Measurements from ENCODE around the gene TPMT. TPM values are rescaled to one million over a fixed set of nuclear protein-coding genes. Genes with fewer than 3 reads are reported as not detected.
"Not testable (repeated sequence)": the region's sequence is repeated elsewhere in the genome, so short reads cannot be mapped to it uniquely, and the experiment has no call there.

The TPMT gene
- polyA plus RNA-seq, 5 donors = 13.7 to 16.0 (median 15.5) TPM

DNA sequence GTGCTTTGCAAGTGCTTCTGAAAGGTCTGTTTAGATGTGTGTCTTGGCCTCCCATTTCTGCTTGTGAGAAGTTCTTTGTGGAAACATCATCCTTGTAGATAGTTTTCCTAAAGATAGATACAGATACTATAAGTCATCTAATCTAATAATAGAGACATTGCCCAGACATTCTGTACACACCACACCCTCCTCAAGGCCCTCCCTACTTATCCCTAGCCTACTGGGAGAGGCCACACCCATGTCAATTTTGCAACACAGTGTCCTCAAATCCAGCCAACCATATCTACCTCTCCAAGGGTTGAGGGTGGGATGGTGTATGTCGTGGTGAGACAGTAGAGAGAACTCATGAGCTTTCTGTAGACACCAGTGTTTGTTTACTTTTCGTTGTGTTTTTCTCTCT is 6.6 kb upstream of the TPMT start:
- no peak for DNase-seq

DNA sequence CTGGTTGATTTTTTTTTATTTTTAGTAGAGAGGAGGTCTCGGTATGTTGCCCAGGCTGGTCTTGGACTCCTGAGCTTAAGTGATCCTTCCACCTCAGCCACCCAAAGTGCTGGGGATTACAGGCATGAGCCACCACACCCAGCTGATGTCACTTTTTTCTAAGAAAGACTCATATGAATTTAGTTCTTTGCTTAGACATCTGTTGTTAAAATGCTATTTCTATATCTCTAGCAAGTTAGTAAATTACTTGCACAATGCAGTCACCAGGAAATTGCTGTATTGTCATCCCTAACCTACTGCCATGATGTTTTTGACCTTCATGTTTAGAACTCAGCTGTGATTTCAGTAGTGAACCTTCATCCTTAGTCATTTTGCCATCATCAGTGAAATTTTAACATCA is 6.0 kb upstream of the TPMT start:
- DNase-seq = no peak

DNA sequence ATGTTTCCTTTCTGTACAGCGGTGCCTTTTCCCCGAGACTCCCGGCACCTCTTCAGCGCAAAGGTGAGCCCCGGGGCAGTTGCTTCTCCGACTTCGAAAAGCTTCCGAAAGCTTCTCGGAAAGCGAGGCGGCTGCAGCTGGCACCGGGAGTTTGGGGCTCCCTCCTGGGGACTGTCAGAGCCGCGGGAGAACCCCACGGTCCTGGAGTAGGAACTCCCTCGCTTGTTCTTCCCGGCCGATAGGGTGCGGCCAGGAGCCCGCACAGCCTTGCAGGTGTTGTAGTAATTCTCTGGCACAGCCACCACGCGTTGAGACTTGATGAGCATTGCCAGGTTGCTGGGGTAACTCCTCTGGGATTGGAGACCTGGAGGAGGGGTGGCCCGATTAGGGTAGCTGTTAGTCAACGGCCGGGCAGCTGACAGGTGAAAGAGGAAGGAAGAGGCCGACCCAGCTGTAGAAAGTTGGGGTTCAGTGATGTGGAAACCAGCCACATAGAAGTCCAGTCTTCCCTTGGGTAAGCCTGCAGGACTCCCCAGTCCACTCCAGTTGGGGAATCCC is 1.1 kb upstream of the TPMT start:
- peak; percentile 34 to 39 for DNase-seq

DNA sequence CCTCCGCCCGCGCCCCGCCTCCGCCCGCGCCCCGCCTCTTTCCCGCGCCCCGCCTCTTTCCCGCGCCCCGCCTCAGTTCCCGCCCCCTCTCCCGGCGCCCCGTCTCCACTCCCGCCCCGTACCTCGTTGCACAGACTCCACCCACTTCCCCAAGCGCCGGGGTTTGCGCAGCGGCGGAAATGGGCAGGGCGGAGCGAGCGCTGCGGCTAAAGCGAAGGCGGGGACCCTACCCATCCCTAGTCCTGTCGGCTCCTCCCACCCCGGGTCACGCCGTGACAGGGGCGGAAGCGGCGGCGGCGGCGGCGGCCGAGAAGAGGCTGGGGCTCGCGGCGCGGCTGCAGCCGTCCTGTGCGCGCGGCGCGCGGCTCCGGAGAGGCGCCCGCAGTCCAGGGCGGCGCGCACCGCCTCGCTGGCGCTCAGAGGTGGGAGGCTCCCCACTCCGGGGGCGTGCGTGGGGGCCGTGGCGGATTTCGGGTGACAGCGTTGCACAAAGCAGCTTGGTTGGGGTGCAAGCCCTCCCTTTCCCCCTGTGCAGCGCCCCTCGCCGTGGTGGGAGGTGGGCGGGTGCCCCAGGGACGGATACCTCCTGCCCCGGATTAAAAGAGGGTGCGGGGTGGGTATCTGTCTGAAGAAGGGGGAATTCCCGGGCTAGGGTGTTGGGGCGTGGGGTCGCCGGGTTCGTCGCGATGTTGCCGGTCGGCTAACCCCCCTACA is 430 bp upstream of the TPMT start, which contains the start of gene KDM1B:
KDM1B (plus strand) TSS at position 273 of the 714 bp plus-strand sequence. CDS start 4,474 bp downstream, outside the sequence.
- DNase-seq = peak; percentile 98

DNA sequence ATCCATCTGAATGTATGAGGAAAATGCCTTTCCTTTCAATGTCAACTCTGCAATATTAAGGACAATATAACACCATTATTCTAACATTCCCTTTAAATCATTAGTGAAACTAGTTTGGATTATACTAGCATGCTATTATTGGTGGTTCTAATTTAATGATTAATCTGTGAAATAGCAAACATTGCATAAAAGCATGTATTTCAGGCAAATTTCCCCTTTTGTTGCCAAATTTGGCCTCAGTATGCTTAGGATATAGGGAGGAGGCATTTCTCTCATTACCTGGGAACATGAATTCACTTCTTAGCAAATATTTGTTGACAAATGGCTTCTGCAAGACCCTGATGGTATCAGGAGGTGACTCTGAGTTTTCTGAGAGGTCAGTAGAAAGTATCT is 1.6 kb downstream of the TPMT start:
- no peak for DNase-seq

DNA sequence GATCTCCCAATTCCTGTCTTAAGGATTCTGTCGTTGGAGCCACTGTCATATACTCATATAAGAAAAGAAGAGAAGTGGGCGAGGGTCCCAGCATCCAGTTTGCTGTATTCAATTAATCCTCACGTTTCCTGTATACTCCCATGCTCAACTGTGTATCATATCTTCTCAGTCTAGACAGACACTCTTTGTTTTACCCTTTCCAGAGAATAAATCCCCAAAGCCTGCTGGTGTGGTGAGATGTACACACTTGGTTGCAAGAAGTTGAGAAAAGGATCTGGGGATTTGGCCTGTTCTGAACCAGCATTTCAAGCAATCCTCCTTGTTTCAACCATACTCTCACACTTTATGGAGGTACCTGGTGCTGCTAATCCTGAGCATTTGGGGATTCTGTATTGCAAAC is 3.1 kb downstream of the TPMT start:
- DNase-seq = no peak

DNA sequence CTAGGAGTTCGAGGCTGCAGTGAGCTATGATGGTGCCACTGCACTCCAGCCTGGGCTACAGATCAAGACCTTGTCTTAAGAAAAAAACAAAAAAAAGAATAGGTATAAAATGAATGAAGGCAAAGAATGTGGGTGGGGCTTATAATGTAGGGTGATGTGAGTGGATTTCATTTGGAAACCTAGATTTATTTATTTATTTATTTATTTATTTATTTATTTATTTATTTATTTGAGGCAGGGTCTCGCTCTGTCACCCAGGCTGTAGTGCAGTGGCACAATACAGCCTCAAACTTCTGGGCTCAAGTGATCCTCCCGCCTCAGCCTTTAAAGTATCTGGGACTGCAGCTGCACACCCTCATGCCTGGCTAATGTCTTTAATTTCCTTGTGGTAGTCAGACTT is 3.5 kb downstream of the TPMT start:
- not testable (repeated sequence) for DNase-seq

DNA sequence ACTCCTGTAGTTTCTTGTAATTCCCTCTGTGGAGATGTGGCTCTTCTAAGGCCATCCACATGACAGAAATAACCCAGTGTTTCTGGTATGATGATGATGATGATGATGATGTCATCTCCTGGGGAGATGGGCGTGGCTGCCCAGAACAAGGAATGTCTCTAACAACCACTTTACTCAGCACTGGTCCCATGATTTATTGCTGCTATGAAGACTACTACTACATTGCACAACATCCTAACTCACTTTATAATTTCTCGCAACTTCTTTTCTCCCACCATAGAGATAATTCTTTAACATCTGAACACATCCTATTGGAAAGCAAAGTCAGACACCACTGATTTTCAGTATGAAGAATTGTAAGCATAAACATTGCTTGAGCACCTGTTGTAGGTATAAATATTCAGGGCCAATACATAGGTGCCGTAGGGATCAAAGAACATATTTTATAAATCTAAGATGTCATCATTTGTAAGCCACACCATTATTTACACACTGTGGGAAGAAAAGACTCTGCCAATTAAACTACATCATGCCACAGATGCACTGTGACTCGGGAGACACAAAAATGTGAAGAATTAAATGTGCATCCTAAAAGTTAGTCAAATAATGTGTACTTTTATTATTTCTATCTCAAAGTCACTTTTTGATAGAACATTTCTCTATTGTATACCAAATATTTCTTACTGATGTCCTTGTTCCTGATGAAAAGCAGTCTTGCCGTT is 6.4 kb downstream of the TPMT start:
- no peak for DNase-seq

DNA sequence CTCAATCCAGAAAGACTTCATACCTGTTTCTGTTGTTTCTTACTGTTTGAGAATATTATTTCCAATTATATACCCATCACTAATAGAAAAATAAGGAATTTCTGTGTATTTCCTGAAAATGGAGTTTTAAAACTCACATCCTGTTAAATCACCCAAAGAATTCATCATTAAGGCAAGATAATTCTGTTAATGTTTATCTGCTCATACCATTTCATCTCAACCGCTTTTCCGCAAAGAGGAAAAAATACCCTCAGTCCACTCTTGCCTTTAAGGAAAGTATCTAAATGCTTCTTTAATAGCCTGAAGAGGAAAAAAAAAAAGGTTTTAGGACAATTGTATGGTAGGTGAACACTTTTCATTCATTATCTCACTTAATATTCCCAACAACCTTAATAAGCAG is 7.3 kb downstream of the TPMT start:
- no peak for DNase-seq

DNA sequence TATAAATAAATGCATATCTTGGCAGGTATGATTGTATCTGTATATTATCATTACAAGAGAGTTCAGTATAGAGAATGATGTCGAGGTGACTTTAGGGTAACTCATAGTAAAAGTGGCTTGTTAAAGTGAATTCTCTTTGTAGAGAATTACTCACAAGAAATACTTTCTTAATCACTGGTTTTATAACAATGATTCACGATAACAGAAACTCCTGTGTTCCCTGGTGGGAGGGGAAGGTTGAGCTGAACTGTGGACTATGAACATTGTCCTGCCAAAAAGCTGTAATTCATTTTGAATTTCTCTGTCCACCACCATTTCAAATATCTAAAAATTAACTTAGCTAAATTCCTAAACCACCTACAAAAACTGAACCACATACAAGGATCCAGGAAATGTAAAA is 7.7 kb downstream of the TPMT start:
- no peak for DNase-seq

DNA sequence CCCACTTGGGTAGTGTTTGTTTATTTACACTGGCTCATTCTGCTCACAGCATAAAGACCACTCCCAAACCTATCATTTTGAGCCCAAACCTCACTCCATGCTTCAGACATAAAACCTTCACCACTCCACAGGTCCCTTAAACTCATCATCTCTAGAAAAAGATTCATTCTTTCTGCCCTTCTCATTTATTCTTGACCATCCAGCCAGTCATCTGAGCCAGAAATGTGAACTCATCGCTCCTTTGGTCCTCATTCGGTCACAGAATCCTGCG is 12.4 kb downstream of the TPMT start:
- DNase-seq = no peak

DNA sequence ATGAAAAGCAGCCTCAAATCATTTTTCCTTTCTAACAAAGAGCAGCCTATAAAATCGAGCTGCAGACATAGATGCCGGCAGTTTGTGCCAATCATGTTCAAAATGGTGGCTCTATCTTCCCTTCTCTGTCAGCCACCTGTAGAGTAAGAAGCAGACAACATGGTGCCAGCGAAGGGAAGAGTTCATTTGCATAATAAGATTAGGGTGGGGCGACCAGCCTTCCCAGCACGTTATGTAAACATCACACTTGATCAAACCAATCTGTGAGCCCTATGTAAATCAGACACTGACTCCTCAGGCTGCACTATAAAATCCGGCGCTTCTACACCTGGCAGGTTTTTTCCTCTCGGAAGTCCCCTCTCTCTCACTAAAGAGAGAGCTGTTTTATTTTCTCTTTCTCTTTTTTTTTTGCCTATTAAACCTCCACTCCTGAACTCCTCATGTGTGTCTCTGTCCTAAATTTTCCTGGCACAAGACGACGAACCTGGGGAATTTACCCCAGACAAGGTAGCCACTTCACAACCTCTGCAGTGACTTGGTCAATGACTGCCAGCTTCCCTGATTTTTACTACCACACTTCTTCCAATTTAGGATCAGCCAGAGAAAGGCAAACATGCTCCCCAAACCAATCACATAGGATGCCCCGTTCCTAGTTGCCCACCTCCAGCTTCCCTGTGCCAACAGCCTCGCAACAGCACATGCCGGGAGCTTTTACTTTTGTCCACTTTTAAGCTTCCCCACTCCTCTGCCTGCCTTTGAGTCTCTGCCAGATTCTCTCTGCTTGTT is 12.9 kb downstream of the TPMT start:
- DNase-seq = no peak

DNA sequence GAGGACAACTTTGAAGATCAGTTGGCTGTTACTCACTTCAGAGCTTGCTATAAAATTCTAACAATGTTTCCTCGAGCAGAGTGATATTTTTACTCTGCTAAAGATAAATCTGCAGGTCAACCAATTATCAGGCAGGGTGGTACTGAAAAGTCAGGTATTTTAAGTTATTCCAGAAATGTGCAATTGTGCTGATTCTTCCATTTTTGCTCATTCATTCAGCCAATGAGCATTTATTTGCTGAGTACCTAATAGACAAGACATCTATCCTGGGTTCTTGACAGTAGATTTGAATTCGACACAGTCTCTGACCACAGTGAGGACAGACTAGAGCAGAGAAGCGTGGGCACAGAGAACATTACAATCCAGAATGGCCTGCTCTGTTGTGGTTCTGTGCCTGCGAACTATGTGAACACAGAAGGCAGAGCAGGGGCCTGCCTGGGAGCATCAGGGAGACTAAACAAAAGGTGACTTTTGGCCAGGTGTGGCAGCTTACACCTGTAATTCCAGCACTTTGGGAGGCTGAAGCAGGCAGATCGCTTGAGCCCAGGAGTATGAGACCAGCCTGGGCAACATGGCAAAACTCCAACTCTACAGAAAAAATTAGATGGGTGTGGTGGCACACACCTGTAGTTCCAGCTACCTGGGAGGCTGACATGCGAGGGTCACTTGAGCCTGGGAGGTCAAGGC is 14.8 kb downstream of the TPMT start:
- DNase-seq = no peak

DNA sequence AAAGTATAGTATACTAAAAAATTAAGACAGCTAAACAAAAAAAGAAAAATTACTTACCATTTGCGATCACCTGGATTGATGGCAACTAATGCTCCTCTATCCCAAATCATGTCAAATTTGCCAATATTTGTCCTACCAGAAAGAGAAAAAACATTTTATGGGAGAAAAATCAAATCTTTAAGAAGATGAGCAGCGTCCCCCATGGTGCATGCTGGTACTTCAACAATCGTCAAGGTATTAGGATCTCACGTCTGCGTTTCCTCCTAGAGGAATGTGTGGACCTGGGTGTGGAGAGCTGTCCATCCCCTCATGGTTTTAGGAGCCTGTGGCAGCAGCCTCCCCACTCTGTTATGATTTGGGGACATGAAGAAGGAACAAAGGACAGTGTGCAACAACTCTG is 16.0 kb downstream of the TPMT start:
- no peak for DNase-seq

DNA sequence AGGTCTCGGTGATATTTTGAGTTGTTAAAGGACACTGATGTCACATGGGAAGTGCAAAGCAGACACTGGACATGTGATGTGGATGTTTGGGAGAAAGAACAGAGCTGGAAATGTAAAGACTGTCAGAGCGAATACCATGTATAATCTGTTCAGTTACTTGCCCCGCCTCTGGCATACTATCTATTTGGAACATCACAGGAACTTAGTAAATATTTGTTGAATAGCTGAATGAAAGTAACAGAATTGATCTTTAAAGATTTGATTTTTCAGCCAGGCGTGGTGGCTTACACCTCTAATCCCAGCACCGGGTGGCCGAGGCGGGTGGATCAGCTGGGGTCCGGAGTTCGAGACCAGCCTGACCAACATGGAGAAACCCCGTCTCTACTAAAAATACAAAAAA is 18.6 kb downstream of the TPMT start:
- no peak for DNase-seq

DNA sequence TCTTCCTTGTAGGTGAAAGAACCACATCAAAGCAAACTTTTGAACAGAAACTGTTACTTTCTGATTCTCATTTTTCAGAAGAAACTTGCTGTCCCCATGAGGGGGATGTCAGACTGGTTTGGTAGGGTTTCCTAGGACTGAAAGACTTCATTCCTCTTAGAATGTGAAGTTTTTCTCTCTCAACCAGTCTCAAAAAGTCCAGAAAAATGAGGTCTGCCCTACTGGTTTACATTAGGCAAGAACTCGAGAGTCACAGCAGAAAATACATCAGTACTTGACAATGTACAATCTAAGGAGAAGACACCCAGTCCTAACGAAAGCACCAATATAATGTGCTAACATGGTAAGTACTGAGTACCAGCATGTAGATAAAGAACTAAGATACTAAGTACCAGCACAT is 19.7 kb downstream of the TPMT start:
- DNase-seq = no peak

DNA sequence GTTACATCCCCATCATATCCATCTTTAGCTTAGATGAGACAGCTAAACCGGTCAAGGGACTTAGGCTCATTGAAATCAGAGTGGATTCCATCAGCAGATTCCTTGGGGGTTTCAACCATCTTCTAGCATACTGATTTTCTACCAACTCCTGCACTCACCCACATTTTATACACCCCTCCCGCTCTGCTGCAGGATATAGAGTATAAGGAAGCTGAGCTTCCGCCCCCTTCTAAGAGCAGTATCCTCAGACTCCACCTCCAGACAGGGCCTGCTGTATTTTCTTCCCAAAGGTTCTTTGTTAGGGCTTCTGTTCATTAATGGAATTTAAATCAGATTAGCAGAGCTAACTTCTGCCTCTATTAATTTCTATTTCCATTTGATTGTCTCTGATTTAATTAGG is 22.5 kb downstream of the TPMT start:
- DNase-seq = no peak

DNA sequence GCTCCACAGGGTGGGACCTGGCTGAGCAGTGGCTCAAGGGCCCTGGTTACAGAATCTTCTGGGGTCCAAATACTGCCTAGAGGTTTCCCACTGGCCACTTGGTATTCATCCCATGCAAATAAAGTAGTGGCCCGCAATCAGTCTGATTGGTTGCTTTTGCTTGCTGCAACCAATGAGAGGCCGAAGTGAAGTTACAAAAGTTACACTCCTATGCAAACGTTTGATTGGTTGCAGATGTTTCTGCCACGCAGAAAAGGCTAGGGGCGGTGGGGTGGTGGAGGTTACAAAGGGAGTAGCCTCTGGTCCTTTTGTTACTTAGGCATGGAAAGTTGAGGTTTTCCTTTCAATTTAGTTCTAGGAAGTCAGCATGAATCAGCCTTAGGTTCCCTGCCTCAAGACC is 28.8 kb downstream of the TPMT start:
- DNase-seq = no peak

DNA sequence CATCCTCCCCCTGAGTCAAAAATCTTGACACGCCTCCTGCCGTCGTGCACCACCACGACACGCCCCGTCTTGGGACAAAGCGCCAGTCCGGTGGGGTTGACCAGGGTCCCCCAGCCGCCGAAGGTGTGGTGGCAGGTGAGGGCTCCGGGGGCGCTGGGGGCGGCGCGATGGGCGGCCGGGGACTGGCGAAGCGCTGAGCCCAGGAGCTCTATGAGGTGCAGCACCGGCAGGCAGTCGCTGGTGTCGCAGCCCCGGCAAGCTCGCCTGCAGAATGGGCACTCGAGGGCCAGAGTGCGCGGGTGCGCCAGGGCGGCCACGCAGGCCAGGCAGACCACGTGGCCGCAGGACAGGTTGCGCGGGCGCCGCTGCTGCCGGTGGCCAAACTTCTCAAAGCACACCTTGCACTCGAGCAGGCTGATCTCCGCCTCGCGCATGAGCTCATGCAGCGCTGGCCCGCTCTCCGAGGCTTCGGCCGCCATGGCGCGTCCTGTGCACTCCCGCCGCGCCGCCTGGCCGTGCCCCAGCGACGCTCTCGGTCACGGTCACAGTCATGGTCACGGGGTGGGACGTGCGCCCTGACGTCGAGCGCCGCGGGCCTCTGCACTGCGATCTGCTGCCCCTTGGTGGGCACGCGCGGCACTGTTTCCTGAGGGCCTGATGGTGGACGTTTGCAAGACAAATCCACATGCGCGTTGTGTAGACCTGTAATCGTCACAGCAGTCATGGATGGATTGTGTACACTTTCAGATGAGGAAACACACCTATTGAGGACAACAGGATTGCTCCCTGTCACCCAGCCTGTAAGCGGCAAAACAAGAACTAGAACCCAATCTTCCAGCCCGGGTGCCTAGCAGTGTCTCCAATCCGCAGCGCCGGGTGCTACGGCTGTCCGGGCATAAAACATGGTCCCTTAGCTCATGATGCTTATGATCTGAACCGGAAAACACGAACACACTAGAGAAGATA is 32.5 kb downstream of the TPMT start, which contains the start of gene NHLRC1:
NHLRC1 (minus strand) TSS at position 550 of the 966 bp plus-strand sequence; CDS start at position 479, 71 bp downstream.
- peak; percentile 84 to 85 for DNase-seq

DNA sequence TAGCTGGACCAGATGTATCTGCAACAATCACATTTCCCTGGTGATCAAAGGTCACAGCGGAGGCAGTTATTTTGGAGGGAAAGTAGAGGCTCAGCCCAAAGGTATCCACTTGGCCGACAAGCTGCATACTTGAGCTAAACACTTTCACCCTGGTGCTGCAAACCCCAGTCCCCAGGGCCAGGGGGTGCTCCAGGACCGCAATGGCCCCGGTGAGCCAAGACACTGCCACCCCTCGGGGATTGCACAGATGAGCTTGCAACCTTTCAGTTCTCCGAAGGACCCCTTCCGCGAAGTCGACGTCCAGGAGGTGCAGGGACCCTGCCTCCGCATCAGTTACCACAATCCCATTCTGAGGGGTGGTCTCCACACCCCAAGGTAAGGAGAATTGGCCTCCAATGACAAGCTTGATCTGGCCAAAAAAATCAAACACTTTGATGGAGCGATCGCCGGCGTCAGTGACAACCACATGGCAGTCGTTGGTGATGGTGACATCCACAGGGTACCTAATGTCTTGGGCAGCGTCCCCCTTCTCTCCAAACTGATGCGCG is 33.2 kb downstream of the TPMT start:
- DNase-seq = no peak

Measured in right lung (tissue), 5 donors.